HUES48 (cell line): Measurements from ENCODE around the gene SDK2.

Source experiments
- H3K27ac ChIP-seq: one replicate; pipeline ENCODE4 v1.7.0; 2013; ENCODE audit warnings: low read depth, low read length, inconsistent platforms
- H3K27me3 ChIP-seq: 2 replicates; pipeline ENCODE4 v1.6.1; 2013; ENCODE audit warnings: mild to moderate bottlenecking, low read length; ENCODE audit not compliant: control insufficient read depth, insufficient read depth
- H3K36me3 ChIP-seq: 2 replicates; pipeline ENCODE4 v1.6.1; 2013; ENCODE audit warnings: low read length; ENCODE audit not compliant: control insufficient read depth, insufficient read depth
- H3K4me1 ChIP-seq: 2 replicates; pipeline ENCODE4 v1.6.1; 2013; ENCODE audit warnings: mild to moderate bottlenecking, low read length; ENCODE audit not compliant: control insufficient read depth, insufficient read depth
- H3K4me3 ChIP-seq: 2 replicates; pipeline ENCODE4 v1.5.1; 2013; ENCODE audit warnings: mild to moderate bottlenecking, low read depth, low read length
- H3K9ac ChIP-seq: 2 replicates; pipeline ENCODE4 v1.6.1; 2013; ENCODE audit warnings: mild to moderate bottlenecking, low read depth, low read length, moderate library complexity
- H3K9me3 ChIP-seq: 2 replicates; pipeline ENCODE4 v1.6.1; 2013; ENCODE audit warnings: low read length; ENCODE audit not compliant: control insufficient read depth, insufficient read depth

The SDK2 gene

GRCh38 chr17:73516431-73516830 lies 127.8 kb downstream of the SDK2 start:
- no peaks in the 10 kb centered on the region for H3K36me3 ChIP-seq
- no peaks in the 10 kb centered on the region for H3K27me3 ChIP-seq

DNA sequence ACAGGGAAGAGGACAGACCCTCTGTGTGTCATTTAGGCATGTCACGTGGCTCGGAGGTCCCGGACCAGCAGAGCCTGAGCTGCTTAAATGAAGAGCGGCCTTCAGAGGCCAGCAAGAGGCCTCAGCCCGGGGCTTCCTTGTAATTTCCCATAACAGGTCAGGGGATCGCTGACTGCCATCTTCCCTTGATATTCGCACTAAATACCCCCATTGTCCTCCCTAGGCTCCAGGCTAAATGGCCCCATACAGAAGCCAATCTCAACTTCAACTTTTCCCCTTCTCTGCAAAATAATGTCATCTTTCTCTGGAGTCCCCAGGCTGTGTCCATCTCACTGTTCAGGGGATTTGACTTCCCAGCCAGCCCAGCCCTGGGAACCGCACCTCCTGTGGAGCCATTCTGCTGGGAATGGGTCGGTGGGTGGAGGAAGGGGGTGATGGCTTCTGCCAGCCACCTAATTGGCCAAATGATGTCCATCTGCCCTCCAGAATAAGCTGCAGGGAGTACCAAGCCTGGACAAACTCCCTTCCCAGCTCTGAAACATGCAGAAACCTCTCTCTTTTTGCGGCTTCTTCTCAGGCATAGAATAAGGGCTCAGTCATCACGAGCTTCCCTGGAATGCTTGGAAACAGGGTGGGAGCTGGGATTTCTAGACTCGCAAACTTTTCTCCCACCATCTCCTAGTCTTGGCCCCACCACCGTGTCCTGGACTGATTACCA lies 129.9 kb downstream of the SDK2 start:
- H3K4me1 ChIP-seq: peaks cover 8% of the 10 kb centered on the region; the same call in 1 of the 2 replicates
- H3K27ac ChIP-seq: no peak overlapping the region
- H3K9ac ChIP-seq: no peak overlapping the region
- H3K4me3 ChIP-seq: no peak overlapping the region
- no peaks in the 10 kb centered on the region for H3K36me3 ChIP-seq
- no peaks in the 10 kb centered on the region for H3K27me3 ChIP-seq
- no peaks in the 10 kb centered on the region for H3K9me3 ChIP-seq

More at GRCh38 chr17:73516431-73516830, 127.8 kb downstream of the SDK2 start:
- H3K27ac ChIP-seq: no peak overlapping the region
- peaks cover 8% of the 10 kb centered on the region; the same call in 1 of the 2 replicates for H3K4me1 ChIP-seq
- H3K4me3 ChIP-seq: no peak overlapping the region
- no peaks in the 10 kb centered on the region for H3K9me3 ChIP-seq
- no peak overlapping the region for H3K9ac ChIP-seq

DNA sequence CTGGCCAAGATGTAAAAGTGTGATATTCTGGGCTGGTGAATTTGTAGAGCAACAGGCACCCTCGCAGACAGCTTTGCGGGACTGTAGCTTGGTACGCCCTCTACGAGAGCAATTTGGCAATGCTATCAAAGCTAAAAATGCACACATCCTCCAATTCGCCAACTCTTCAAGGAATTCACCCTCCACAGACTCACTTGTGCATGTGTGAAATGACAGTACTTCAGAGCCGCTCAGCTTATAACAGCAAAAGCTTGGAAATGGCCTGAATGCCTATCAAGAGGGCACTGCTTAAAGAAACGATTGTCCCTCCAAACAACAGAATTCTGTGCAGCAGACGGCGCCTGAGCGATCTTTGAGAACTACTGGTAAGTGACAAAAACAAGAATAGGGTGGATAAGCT lies 130.8 kb downstream of the SDK2 start:
- H3K27me3 ChIP-seq: no peaks in the 10 kb centered on the region
- H3K4me1 ChIP-seq: peaks cover 8% of the 10 kb centered on the region; the same call in 1 of the 2 replicates
- H3K9ac ChIP-seq: no peak overlapping the region
- H3K4me3 ChIP-seq: no peak overlapping the region
- H3K36me3 ChIP-seq: no peaks in the 10 kb centered on the region
- no peaks in the 10 kb centered on the region for H3K9me3 ChIP-seq
- H3K27ac ChIP-seq: no peak overlapping the region

- H3K36me3 ChIP-seq: no peaks in the 10 kb centered on the region
- peaks cover 8% of the 10 kb centered on the region; the same call in 1 of the 2 replicates for H3K4me1 ChIP-seq
- H3K9ac ChIP-seq: no peak overlapping the region
- H3K27me3 ChIP-seq: no peaks in the 10 kb centered on the region
- H3K4me3 ChIP-seq: no peak overlapping the region
- no peaks in the 10 kb centered on the region for H3K9me3 ChIP-seq
- H3K27ac ChIP-seq: no peak overlapping the region
Observed at GRCh38 chr17:73511719-73512115, 132.5 kb downstream of the SDK2 start.

DNA sequence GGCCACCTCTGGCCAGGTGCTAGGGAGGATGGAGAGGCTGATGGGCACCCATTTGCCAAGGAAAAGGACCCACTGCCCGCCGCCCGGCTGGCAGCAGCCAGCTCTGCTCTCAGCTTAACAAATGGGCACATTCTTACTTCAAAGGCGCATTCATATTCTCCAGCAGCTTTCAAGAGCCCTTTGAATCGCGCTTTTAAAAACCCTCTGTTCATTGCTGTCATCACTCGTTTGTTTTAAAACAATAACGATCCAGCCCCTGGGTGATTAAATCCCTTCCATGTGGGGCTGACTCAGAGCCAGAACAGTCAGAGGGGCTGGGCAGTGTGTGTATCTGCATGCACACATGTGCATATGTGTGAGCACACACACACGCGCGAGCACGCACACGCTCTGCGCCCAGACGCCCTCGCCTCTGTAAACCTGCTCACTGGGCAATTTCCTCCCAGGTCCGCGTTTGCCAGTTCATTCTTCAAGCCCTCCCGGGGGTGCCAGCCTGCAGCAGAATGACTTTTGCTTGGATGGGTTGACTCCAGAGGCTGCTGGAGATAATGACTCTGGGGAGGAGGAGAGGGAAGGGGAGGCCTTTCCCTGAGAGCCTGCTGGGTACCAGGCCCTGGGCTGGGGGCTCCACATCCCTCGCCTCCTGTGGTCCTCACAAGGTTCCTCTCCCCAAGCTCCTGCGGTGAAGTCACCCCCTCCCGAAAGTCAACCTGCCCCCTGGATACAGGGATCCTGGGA lies 133.1 kb downstream of the SDK2 start:
- Histone ChIP-seq H3K36me3 (no peaks in the 10 kb centered on the region), H3K4me3 (no peak overlapping the region), H3K27ac (no peak overlapping the region), H3K9ac (no peak overlapping the region), H3K9me3 (no peaks in the 10 kb centered on the region), H3K27me3 (no peaks in the 10 kb centered on the region), H3K4me1 (peaks cover 8% of the 10 kb centered on the region; the same call in 1 of the 2 replicates)

DNA sequence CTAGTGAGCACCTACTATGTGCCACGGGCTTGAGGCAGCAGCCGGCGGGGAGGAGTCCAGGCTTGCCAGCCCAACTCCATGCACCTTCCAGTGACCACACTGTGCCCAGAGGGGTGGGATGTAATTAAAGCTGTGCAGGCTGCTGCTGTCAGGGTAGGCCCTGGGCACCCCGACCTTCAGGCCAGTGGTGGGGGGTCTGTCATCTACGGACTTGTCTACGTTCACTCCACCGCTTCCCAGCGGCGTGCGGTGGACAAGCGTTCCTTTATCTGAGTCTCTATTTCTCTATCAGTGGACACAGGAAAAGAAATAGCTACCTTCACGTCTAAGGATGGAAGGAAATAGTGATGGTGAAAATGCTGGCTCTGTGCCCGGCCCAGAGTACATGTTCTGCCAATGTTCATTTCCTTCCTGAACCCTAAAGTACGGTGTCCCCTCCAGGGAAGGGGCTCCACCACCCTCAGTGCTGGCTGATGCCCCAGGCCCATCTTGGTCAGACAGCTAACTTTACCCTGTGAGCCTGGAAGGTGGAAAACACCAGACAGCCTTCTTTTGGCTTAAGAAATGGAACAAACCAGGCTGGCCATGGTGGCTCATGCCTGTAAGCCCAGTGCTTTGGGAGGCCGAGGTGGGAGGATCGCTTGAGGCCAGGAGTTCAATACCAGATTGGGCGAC lies 135.2 kb downstream of the SDK2 start:
- Histone ChIP-seq H3K4me3 (no peak overlapping the region), H3K9ac (no peak overlapping the region), H3K9me3 (no peaks in the 10 kb centered on the region), H3K27ac (no peak overlapping the region), H3K27me3 (no peaks in the 10 kb centered on the region), H3K4me1 (no peaks in the 10 kb centered on the region; the same call in 1 of the 2 replicates), H3K36me3 (no peaks in the 10 kb centered on the region)

GRCh38 chr17:73508057-73508930 lies 136.0 kb downstream of the SDK2 start:
- Histone ChIP-seq H3K9ac (no peak overlapping the region), H3K27ac (no peak overlapping the region), H3K27me3 (no peaks in the 10 kb centered on the region), H3K9me3 (no peaks in the 10 kb centered on the region), H3K4me1 (no peaks in the 10 kb centered on the region; the same call in 1 of the 2 replicates), H3K36me3 (no peaks in the 10 kb centered on the region), H3K4me3 (no peak overlapping the region)

DNA sequence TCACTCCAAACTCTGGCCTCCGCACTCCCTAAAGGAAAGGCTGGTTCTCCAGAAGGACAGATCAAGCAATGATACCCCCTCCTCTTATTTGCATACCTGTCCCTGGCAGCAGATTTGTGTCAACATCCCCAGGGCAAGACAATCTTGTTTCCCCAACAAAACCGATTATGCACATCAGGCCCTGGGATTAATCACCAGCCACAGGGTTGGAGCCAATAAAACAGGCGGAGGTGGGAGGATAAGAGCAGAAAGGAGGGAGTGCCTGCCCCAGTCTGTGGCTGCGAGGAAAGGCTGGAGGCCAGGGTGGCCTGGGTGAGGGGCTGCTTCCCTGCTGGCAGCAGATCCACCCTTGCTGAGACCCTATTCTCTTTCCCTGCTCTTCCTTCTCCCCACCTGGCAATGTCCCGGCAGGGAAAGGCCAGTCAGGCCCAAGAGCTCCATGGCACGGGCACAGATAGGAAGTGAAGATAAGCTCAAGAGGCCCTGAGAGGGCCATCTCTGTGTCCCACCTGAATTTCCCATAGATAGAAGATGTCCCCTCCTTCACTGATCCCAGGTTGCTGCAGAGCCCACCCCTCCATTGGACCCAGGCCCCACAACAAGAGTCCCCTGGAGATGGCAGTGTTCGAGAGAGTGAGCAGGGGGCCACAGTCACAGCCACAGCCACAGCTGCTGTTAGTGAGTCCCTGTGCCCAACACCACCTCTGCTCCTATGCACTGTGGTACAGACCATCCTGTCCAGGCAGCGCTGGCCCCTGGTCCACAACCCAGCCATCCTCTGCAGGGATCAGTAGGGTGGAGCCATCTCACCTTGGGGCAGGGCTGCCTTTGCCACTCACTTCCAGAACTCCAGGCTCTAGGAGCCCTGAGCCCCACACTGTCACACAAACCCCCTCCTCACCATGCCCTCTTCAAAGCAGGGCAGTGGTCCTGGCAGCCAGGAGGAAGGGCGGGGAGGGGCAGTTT lies 137.5 kb downstream of the SDK2 start:
- no peak overlapping the region for H3K4me3 ChIP-seq
- no peaks in the 10 kb centered on the region for H3K36me3 ChIP-seq
- H3K27ac ChIP-seq: no peak overlapping the region
- no peaks in the 10 kb centered on the region for H3K27me3 ChIP-seq
- no peak overlapping the region for H3K9ac ChIP-seq
- no peaks in the 10 kb centered on the region for H3K9me3 ChIP-seq
- H3K4me1 ChIP-seq: no peaks in the 10 kb centered on the region; the same call in 1 of the 2 replicates

- Histone ChIP-seq H3K9ac (no peak overlapping the region), H3K4me3 (no peak overlapping the region), H3K27ac (no peak overlapping the region), H3K27me3 (no peaks in the 10 kb centered on the region), H3K9me3 (no peaks in the 10 kb centered on the region), H3K36me3 (no peaks in the 10 kb centered on the region), H3K4me1 (no peaks in the 10 kb centered on the region; the same call in 1 of the 2 replicates)
Observed at GRCh38 chr17:73503560-73503959, 140.7 kb downstream of the SDK2 start.
